DMS53 (cell line): ENCODE results near the gene NRP2.

Experiments used
- DNase-seq: peaks from one replicate; lab custom pipeline; 2025; lab: John Stamatoyannopoulos, UW

Gene NRP2

DNA sequence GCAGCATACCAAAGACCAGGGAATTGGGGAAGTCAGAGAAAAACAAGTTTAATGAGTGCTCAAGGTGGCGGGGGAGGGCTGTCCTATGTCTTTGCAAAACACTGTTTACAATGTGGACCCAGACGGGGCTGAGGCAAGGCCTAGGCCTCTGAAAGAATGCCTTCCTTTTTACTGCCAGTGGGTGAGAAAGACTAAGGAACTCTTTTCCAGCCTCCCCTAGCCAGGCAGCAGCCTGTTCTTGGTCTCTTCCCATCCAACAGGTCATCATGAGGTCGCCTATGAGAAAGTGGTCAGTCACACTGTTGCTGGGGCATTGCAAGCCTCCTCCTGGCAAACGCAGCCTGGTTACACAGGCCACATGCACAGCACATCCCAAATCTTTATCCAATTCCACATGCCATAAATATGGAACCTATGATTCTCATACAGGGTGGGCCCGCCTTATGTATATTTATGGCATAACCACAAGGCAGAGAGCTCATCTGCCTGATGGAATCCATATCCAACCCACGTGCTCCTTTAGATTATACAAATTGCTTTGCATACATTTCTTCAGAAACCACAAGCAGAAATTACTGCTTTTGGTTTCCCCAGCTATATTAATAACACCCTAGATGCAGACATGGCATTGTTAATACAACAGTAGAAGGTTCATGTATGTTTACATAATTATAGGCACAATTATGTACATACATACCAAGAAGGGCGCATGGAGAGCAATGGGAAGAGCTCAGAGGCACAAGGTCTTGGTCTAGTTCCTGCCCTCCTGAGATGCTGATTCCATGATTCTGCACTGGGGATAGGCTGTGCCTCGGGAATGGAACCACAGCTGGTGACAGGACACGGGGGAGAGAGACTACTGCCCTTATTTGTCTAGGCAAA, 48.6 kb downstream of the NRP2 start:
- DNase-seq = no peak

DNA sequence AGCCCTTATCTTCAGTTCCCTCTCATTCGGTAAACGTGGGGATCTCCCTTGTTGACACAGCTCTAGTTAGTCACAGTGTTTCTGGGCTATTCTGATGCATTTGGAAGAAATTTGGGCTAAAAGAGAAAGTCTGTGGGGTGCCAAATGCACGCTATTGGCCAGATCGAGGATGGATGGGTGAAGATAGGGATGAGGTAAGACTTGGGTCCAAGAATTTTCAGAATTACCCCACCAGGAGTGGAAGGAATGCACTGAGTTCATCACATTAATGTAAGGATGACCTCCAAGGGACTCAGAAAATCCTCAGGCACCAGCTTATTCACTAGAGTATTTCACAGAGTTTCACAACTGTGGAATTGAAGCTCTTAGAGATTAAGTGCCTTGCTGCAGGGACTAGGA, 49.3 kb downstream of the NRP2 start:
- peak; percentile 22 for DNase-seq

- DNase-seq = no peak
Measured at GRCh38 chr2:205732314-205732713, 50.0 kb downstream of the NRP2 start.

DNA sequence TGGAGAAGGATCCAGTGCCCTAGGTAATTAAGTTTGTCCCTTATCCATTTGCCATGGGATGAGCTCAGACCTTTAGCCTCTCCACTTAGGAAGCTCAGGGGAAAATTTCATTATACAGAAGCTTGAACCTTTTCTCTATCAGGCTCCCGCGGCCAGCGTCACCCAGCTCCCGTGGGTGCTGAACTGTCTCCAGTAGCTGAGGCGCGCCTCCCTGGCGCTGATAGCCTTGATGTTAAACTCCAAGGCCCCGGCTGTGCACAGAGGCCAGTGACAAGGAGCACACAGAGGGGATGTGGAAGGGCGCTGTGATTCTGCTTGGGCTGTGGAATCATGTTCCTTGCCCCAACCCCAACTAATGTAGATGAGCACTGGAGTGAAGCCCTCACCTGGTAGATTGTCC, 50.8 kb downstream of the NRP2 start:
- no peak for DNase-seq

DNA sequence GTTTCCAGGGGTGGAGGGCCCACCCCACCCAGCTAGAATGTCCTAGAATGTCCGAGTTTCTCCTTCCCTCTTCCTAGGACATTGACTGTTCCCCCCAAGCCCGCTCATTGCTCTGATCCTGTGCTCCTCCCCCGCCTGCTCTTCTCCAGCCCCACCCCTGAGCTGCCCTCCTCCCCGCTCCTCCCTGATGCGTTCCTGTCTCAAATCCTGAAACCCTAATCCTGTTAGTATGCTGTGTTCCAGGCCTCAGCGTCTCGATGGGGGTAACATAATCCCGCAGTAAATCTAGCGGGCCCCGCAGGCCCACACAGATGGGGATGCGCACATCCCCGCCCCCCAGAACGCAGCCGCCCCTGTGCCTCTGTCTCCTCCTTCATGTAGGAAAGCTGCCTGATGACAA, 51.3 kb downstream of the NRP2 start:
- DNase-seq = no peak

GRCh38 chr2:205734436-205735037, 52.2 kb downstream of the NRP2 start:
- peak; percentile 51 for DNase-seq

GRCh38 chr2:205738117-205738968, 56.0 kb downstream of the NRP2 start:
- no peak for DNase-seq

DNA sequence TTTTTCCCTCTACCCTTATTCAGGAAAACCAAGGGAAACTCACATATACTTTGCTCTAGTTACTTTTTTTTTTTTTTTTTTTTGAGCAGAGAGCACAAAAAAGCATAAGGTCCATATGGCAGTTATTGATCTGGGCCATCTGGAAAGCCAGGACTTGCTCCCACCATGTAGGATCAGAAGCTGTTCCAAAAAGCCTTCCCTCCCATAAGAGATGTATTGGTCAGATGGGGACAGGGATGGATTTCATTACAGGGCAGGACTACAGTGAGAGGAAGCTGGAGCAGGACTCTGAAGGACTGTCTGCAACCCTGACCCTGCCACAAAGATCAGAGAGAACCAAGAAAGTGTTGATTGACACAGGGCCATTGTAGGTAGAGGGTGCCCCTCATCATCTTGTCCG, 57.3 kb downstream of the NRP2 start:
- DNase-seq = no peak

GRCh38 chr2:205740381-205740780, 58.1 kb downstream of the NRP2 start:
- DNase-seq = no peak

GRCh38 chr2:205741256-205741978, 59.1 kb downstream of the NRP2 start:
- DNase-seq = no peak

DNA sequence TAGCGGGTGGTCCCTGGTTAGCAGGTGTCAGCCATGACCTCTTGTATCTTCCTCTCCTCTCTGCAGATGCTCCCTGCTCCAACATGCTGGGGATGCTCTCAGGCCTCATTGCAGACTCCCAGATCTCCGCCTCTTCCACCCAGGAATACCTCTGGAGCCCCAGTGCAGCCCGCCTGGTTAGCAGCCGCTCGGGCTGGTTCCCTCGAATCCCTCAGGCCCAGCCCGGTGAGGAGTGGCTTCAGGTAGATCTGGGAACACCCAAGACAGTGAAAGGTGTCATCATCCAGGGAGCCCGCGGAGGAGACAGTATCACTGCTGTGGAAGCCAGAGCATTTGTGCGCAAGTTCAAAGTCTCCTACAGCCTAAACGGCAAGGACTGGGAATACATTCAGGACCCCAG, 60.8 kb downstream of the NRP2 start:
- no peak for DNase-seq

DNA sequence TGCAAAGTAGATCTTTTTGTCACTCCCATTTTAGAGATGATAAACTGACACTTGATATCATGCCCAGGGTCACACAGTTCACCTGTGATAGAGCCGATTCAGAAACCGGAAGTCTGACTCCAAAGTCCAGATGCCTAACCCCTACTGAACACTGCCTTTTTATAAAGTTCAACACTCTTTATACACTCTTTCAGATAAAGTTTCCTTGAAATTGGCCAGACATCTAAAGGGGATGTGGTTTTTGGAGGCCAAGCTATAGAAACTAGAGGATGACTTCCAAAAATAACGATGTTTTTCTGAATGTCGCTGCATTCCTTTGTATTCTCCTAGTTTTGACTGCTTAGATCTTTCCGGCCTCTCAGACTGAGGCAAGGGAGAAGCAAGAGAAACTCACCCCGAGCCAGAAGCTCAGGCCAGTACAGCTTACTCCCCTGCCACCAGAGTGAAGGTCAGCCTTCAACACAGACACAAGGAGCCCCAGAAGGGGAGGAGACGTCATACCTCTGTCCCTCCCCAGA, 61.8 kb downstream of the NRP2 start:
- no peak for DNase-seq

GRCh38 chr2:205745661-205746419, 63.5 kb downstream of the NRP2 start:
- no peak for DNase-seq

DNA sequence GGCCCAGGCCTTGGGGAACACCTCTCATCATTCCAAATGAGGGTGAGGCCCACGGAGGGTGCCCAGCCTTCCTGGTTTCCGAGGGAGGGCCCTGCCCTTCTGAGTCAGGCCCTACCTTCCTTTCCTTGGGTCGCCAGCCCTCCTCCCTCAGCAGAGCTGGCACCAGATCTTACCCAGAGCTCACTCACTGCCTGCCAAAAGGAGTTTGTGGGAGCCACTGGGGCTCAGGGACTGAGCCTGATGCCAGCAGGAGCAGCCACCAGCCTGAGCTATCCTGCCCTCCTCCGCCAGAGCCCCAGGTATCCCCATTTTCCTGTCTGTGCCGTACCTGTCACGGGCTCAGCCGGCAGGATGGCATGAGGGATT, 64.1 kb downstream of the NRP2 start:
- DNase-seq = no peak

DNA sequence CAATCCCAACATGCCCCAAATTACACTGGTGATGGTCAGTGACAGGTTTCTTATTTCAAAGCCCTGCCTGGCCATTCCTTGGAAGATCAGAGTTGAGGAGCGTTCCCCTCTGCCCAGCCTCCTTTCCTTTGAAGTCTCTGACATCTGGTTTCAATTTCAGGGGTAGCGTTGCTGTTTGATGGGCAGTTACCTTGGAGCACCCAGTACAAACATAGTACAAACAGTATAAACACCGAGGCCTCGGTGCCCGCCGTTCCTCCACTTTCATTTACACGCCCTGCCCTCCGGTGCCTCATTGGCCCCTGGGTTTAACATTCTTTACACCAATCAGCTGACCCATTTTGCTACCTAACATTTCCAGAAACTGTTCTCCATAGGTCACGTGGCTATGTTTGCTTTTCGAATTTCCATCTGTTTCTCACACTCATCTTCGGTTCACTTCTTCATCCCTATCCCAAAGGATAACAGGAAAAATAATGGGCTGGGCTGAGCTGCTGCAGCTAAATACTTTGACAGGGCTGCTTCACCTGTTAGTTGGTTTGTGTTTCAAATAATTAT, 65.6 kb downstream of the NRP2 start:
- DNase-seq = peak; percentile 22

DNA sequence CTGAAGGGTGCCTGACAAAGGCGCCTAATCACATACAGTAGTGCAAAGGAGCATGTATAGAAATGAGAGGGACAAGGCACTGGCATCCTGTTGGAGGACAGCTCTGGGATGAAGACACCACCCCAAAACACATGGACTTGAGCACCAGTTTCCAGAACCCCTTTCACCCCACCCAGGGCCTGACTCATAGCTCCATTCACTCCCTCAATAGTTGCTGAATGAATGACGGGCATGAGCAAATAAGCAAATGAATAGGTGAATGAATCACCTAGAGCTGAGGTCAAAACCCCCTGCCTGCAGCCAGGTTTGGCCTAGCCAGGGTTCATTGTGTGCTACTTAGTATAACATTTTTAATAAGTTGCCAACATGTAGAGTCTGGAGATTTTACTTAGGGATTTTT, 66.3 kb downstream of the NRP2 start:
- peak; percentile 62 for DNase-seq

DNA sequence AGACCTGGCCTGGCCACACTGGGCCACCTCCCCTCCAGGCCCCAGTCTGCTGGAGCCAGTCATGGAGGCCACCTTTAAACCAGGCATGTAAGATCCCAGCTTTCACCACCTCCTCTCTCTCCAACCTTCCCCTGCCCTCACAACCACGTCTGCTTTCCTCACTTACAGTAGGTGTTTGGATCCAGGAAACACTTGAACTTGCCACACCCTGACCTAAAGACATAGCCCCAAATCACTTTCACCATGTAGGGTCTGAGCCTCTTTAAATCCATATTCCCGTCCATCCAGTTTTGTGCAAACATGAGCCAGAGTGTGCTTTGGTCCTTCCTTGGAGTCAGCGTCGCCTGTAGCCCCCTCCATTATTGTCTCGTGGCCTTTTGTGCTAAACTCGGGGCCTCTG, 66.8 kb downstream of the NRP2 start:
- no peak for DNase-seq

DNA sequence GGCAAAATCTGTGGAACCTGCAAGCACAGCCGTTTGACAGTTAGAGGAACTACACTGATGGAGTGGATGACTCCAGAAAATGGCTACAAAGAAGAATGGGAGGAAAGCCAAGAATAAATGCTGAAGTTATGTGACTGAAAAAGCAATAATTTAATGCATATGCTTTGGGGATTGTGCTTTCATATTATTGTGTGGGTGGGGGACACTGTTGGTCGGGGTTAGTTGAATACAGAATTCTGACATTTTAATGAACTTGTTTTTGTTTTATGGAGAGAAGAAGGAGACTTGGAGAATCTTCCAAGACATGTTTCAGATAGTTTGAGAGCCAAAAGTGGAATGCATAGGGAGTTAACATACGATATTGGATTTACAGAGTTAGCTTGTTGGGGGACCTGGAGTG, 68.5 kb downstream of the NRP2 start:
- no peak for DNase-seq

DNA sequence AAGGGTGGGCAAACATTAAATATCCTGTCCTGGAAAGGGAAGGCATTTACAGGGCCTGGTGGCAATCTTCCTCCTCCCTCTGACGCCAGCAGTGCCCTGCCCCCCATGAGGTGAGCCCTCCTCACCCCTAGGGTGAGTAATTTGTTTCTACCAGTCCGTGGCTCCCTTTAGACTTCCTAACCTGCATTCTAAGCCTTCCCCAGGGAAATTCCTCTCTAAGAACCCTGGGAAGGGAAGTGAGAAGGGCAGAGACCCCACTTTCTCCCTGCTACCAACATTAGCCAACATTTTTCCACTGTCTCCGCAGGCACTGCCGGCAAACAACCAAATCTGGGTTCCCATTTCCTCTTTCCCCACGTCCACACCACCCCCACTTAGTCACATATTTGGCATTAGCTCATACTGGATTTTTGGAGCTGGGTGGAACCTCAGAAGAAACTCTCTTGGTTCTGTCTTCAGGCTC, 69.3 kb downstream of the NRP2 start:
- no peak for DNase-seq

DNA sequence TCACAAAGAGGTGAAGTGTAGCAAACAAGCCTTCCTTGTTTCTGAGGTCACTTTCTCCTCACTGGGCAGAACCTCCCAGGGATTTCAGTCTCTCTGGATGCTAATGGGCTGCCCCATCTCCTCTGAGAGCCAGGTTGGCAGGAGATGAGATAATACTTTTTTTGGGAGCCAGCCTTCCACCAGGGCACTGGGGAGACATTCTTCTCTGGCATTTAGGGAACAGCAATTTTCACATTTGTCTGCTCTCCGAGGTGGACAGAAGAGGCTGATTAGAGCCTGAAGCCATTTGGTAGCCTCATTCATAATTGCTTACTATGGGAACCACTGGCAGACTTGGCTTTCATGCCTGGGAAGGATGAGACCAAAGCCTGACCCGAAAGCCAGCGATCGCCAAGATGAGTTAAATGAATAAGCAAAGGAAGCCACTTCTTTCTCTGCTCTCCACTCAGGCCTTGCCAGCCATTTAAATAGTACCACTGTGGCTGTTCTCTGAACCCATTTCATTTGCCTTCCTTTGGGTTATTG, 70.1 kb downstream of the NRP2 start:
- no peak for DNase-seq
